ENCODE measurements around the gene ZSCAN5A.

The ZSCAN5A gene

GRCh38 chr19:56301155-56301554, 13.5 kb downstream of the ZSCAN5A start:
- Histone ChIP-seq H3K27ac (ENCODE audit: low read depth, low read length) (no peak overlapping the region), H3K4me1 (ENCODE audit: control insufficient read depth, insufficient read depth, low read length, unreplicated experiment) (no peaks in the 10 kb centered on the region), H3K36me3 (ENCODE audit: insufficient read depth, low read length) (no peaks in the 10 kb centered on the region), H3K4me3 (ENCODE audit: low read depth, low read length) (no peak overlapping the region), H3K27me3 (ENCODE audit: insufficient read depth, low read length) (no peaks in the 10 kb centered on the region), H2AFZ (ENCODE audit: low read length, unreplicated experiment) (no peak overlapping the region), H3K79me2 (ENCODE audit: control insufficient read depth, insufficient read depth, low read length, unreplicated experiment) (no peaks in the 10 kb centered on the region)

- Histone ChIP-seq H3K27ac (ENCODE audit: low read depth, low read length) (no peak overlapping the region), H3K36me3 (ENCODE audit: insufficient read depth, low read length) (no peaks in the 10 kb centered on the region), H3K4me1 (ENCODE audit: control insufficient read depth, insufficient read depth, low read length, unreplicated experiment) (no peaks in the 10 kb centered on the region), H3K79me2 (ENCODE audit: control insufficient read depth, insufficient read depth, low read length, unreplicated experiment) (no peaks in the 10 kb centered on the region), H2AFZ (ENCODE audit: low read length, unreplicated experiment) (no peak overlapping the region), H3K27me3 (ENCODE audit: insufficient read depth, low read length) (no peaks in the 10 kb centered on the region), H3K4me3 (ENCODE audit: low read depth, low read length) (no peak overlapping the region)
These were observed 15.0 kb downstream of the ZSCAN5A start for GRCh38 chr19:56299688-56300087.

- Histone ChIP-seq H3K79me2 (ENCODE audit: control insufficient read depth, insufficient read depth, low read length, unreplicated experiment) (no peaks in the 10 kb centered on the region), H3K4me3 (ENCODE audit: low read depth, low read length) (no peak overlapping the region), H3K27ac (ENCODE audit: low read depth, low read length) (no peak overlapping the region), H3K4me1 (ENCODE audit: control insufficient read depth, insufficient read depth, low read length, unreplicated experiment) (no peaks in the 10 kb centered on the region), H3K36me3 (ENCODE audit: insufficient read depth, low read length) (no peaks in the 10 kb centered on the region), H2AFZ (ENCODE audit: low read length, unreplicated experiment) (no peak overlapping the region), H3K27me3 (ENCODE audit: insufficient read depth, low read length) (no peaks in the 10 kb centered on the region)
These were observed 17.6 kb downstream of the ZSCAN5A start for GRCh38 chr19:56297010-56297409.

- Histone ChIP-seq H3K27me3 (ENCODE audit: insufficient read depth, low read length) (no peaks in the 10 kb centered on the region), H3K27ac (ENCODE audit: low read depth, low read length) (no peak overlapping the region), H3K79me2 (ENCODE audit: control insufficient read depth, insufficient read depth, low read length, unreplicated experiment) (no peaks in the 10 kb centered on the region), H3K4me3 (ENCODE audit: low read depth, low read length) (no peak overlapping the region), H2AFZ (ENCODE audit: low read length, unreplicated experiment) (no peak overlapping the region), H3K36me3 (ENCODE audit: insufficient read depth, low read length) (no peaks in the 10 kb centered on the region), H3K4me1 (ENCODE audit: control insufficient read depth, insufficient read depth, low read length, unreplicated experiment) (no peaks in the 10 kb centered on the region)
These were observed 18.8 kb downstream of the ZSCAN5A start for GRCh38 chr19:56295531-56296455.

GRCh38 chr19:56294549-56294948, 20.1 kb downstream of the ZSCAN5A start:
- Histone ChIP-seq H3K36me3 (ENCODE audit: insufficient read depth, low read length) (no peaks in the 10 kb centered on the region), H3K27ac (ENCODE audit: low read depth, low read length) (no peak overlapping the region), H3K27me3 (ENCODE audit: insufficient read depth, low read length) (no peaks in the 10 kb centered on the region), H3K4me3 (ENCODE audit: low read depth, low read length) (no peak overlapping the region), H3K79me2 (ENCODE audit: control insufficient read depth, insufficient read depth, low read length, unreplicated experiment) (no peaks in the 10 kb centered on the region), H3K4me1 (ENCODE audit: control insufficient read depth, insufficient read depth, low read length, unreplicated experiment) (no peaks in the 10 kb centered on the region), H2AFZ (ENCODE audit: low read length, unreplicated experiment) (no peak overlapping the region)

GRCh38 chr19:56291867-56292266, 22.8 kb downstream of the ZSCAN5A start:
- H3K36me3 ChIP-seq (ENCODE audit: insufficient read depth, low read length): no peaks in the 10 kb centered on the region
- no peak overlapping the region for H3K27ac ChIP-seq (ENCODE audit: low read depth, low read length)
- no peaks in the 10 kb centered on the region for H3K79me2 ChIP-seq (ENCODE audit: control insufficient read depth, insufficient read depth, low read length, unreplicated experiment)

GRCh38 chr19:56290104-56290503, 24.5 kb downstream of the ZSCAN5A start:
- Histone ChIP-seq H3K36me3 (ENCODE audit: insufficient read depth, low read length) (no peaks in the 10 kb centered on the region), H2AFZ (ENCODE audit: low read length, unreplicated experiment) (no peak overlapping the region), H3K4me1 (ENCODE audit: control insufficient read depth, insufficient read depth, low read length, unreplicated experiment) (no peaks in the 10 kb centered on the region), H3K27ac (ENCODE audit: low read depth, low read length) (no peak overlapping the region), H3K79me2 (ENCODE audit: control insufficient read depth, insufficient read depth, low read length, unreplicated experiment) (no peaks in the 10 kb centered on the region), H3K4me3 (ENCODE audit: low read depth, low read length) (no peak overlapping the region), H3K27me3 (ENCODE audit: insufficient read depth, low read length) (no peaks in the 10 kb centered on the region)

More at GRCh38 chr19:56291867-56292266, 22.8 kb downstream of the ZSCAN5A start:
- no peaks in the 10 kb centered on the region for H3K4me1 ChIP-seq (ENCODE audit: control insufficient read depth, insufficient read depth, low read length, unreplicated experiment)
- no peaks in the 10 kb centered on the region for H3K27me3 ChIP-seq (ENCODE audit: insufficient read depth, low read length)
- no peak overlapping the region for H3K4me3 ChIP-seq (ENCODE audit: low read depth, low read length)
- H2AFZ ChIP-seq (ENCODE audit: low read length, unreplicated experiment): no peak overlapping the region

GRCh38 chr19:56284746-56285145, 29.9 kb downstream of the ZSCAN5A start:
- H3K27ac ChIP-seq (ENCODE audit: low read depth, low read length): no peak overlapping the region
- H2AFZ ChIP-seq (ENCODE audit: low read length, unreplicated experiment): no peak overlapping the region
- no peak overlapping the region for H3K4me3 ChIP-seq (ENCODE audit: low read depth, low read length)
- no peaks in the 10 kb centered on the region for H3K79me2 ChIP-seq (ENCODE audit: control insufficient read depth, insufficient read depth, low read length, unreplicated experiment)
- no peaks in the 10 kb centered on the region for H3K4me1 ChIP-seq (ENCODE audit: control insufficient read depth, insufficient read depth, low read length, unreplicated experiment)
- H3K27me3 ChIP-seq (ENCODE audit: insufficient read depth, low read length): no peaks in the 10 kb centered on the region
- no peaks in the 10 kb centered on the region for H3K36me3 ChIP-seq (ENCODE audit: insufficient read depth, low read length)

- Histone ChIP-seq H3K36me3 (ENCODE audit: insufficient read depth, low read length) (no peaks in the 10 kb centered on the region), H3K79me2 (ENCODE audit: control insufficient read depth, insufficient read depth, low read length, unreplicated experiment) (no peaks in the 10 kb centered on the region), H3K4me1 (ENCODE audit: control insufficient read depth, insufficient read depth, low read length, unreplicated experiment) (no peaks in the 10 kb centered on the region), H2AFZ (ENCODE audit: low read length, unreplicated experiment) (no peak overlapping the region), H3K4me3 (ENCODE audit: low read depth, low read length) (no peak overlapping the region), H3K27ac (ENCODE audit: low read depth, low read length) (no peak overlapping the region), H3K27me3 (ENCODE audit: insufficient read depth, low read length) (no peaks in the 10 kb centered on the region)
These were observed 31.8 kb downstream of the ZSCAN5A start for GRCh38 chr19:56282809-56283208.

GRCh38 chr19:56273563-56274117, 41.0 kb downstream of the ZSCAN5A start:
- Histone ChIP-seq H3K4me3 (ENCODE audit: low read depth, low read length) (no peak overlapping the region), H3K79me2 (ENCODE audit: control insufficient read depth, insufficient read depth, low read length, unreplicated experiment) (no peaks in the 10 kb centered on the region), H3K36me3 (ENCODE audit: insufficient read depth, low read length) (no peaks in the 10 kb centered on the region), H3K27ac (ENCODE audit: low read depth, low read length) (no peak overlapping the region), H2AFZ (ENCODE audit: low read length, unreplicated experiment) (no peak overlapping the region), H3K4me1 (ENCODE audit: control insufficient read depth, insufficient read depth, low read length, unreplicated experiment) (no peaks in the 10 kb centered on the region), H3K27me3 (ENCODE audit: insufficient read depth, low read length) (no peaks in the 10 kb centered on the region)
